Cardiac muscle cell (in vitro differentiated cells and primary cell): ENCODE data around the gene SEMA4D. TPM values are rescaled to one million over a fixed set of nuclear protein-coding genes. Genes with fewer than 3 reads are reported as not detected.

Source experiments
- DNase-seq, 2 donors: peaks; one replicate each; pipeline versions ENCODE4 v3.0.0 to v3.0.0-alpha.2; 2010 to 2017; ENCODE audit warnings: low read depth in 1 of 2, low spot score in 1 of 2
- H3K27ac ChIP-seq: fragments of 200-600 bp; sonication (generic); 2 replicates; pipeline ENCODE4 v1.5.1; 2016
- H3K27me3 ChIP-seq: fragments of 200-600 bp; sonication (generic); 2 replicates; pipeline ENCODE4 v1.6.0; 2016; ENCODE audit warnings: control low read depth
- H3K36me3 ChIP-seq: fragments of 200-600 bp; sonication (generic); 2 replicates; pipeline ENCODE4 v1.5.1; 2016; ENCODE audit warnings: control low read depth
- H3K4me1 ChIP-seq: fragments of 200-600 bp; sonication (generic); 2 replicates; pipeline ENCODE4 v1.8.1; 2017; ENCODE audit warnings: low read depth, mild to moderate bottlenecking, mixed run types
- H3K4me3 ChIP-seq: fragments of 200-600 bp; sonication (generic); 2 replicates; pipeline ENCODE4 v1.5.1; 2016; ENCODE audit warnings: mild to moderate bottlenecking
- H3K9me3 ChIP-seq: fragments of 200-600 bp; sonication (generic); 2 replicates; pipeline ENCODE4 v1.5.1; 2017; ENCODE audit warnings: low read depth, mild to moderate bottlenecking, control low read depth
- CTCF ChIP-seq: IDR thresholded peaks from 2 replicates; pipeline ENCODE4 v1.5.1; 2012; ENCODE audit warnings: low read depth, mild to moderate bottlenecking, low read length
- polyA plus RNA-seq: library from polyadenylated mRNA; unstranded; fragments of >200 nt; fragmentation: Nextera tagmentation; extraction: Ambion mirVana; gene quantifications from 2 replicates; pipeline ENCODE4 v1.2.1, GENCODE V29; 2016
- total RNA-seq: library from RNA; depleted of rRNA; stranded (reverse); fragments of >200 nt; gene quantifications from 2 replicates; pipeline ENCODE4 v1.2.3, GENCODE V29; 2016

Gene SEMA4D
- total and polyA plus RNA-seq, 2 experiments from 2014 or later: 16.5 to 34.2 TPM

GRCh38 chr9:89379508-89380115 is 118.3 kb downstream of the SEMA4D start:
- peaks cover 3% of the 10 kb centered on the region for H3K36me3 ChIP-seq
- no peaks in the 10 kb centered on the region for H3K27me3 ChIP-seq
- DNase-seq: peak in 1 of 2 donors; percentile 22
- H3K27ac ChIP-seq: no peak overlapping the region
- H3K4me3 ChIP-seq: no peak overlapping the region
- no peaks in the 10 kb centered on the region for H3K9me3 ChIP-seq
- peaks cover 8% of the 10 kb centered on the region for H3K4me1 ChIP-seq
- no peak for TF ChIP-seq CTCF

GRCh38 chr9:89379031-89379430 is 118.9 kb downstream of the SEMA4D start:
- no peak for DNase-seq
- H3K27me3 ChIP-seq: no peaks in the 10 kb centered on the region
- no peak overlapping the region for H3K27ac ChIP-seq
- no peaks in the 10 kb centered on the region for H3K9me3 ChIP-seq
- H3K4me3 ChIP-seq: no peak overlapping the region
- peaks cover 3% of the 10 kb centered on the region for H3K36me3 ChIP-seq
- no peak for TF ChIP-seq CTCF
- H3K4me1 ChIP-seq: peaks cover 8% of the 10 kb centered on the region

GRCh38 chr9:89378541-89378940 is 119.4 kb downstream of the SEMA4D start:
- Histone ChIP-seq H3K9me3 (no peaks in the 10 kb centered on the region), H3K4me1 (peaks cover 8% of the 10 kb centered on the region), H3K27me3 (no peaks in the 10 kb centered on the region), H3K4me3 (no peak overlapping the region), H3K27ac (no peak overlapping the region), H3K36me3 (peaks cover 3% of the 10 kb centered on the region)
- DNase-seq: no peak
- TF ChIP-seq CTCF: no peak

- Histone ChIP-seq H3K27me3 (no peaks in the 10 kb centered on the region), H3K9me3 (no peaks in the 10 kb centered on the region), H3K27ac (no peak overlapping the region), H3K4me1 (peaks cover 8% of the 10 kb centered on the region), H3K4me3 (no peak overlapping the region), H3K36me3 (peaks cover 3% of the 10 kb centered on the region)
- TF ChIP-seq CTCF: no peak
- DNase-seq: no peak
Observed at GRCh38 chr9:89377411-89377810, 120.5 kb downstream of the SEMA4D start.

- TF ChIP-seq CTCF: no peak
- Histone ChIP-seq H3K4me1 (peaks cover 8% of the 10 kb centered on the region), H3K27ac (no peak overlapping the region), H3K36me3 (peaks cover 3% of the 10 kb centered on the region), H3K4me3 (no peak overlapping the region), H3K9me3 (no peaks in the 10 kb centered on the region), H3K27me3 (no peaks in the 10 kb centered on the region)
- no peak for DNase-seq
Observed at GRCh38 chr9:89376741-89377351, 121.1 kb downstream of the SEMA4D start.
